Activated T-cell treated with anti-CD3 and anti-CD28 coated beads, Interleukin-2, amount 50 U/mL, for 72 hours (primary cell): ENCODE results near the gene BMP7. TPM values are rescaled to one million over a fixed set of nuclear protein-coding genes. Genes with fewer than 3 reads are reported as not detected.
"Not testable (repeated sequence)": the region's sequence is repeated elsewhere in the genome, so short reads cannot be mapped to it uniquely, and the experiment has no call there.

Experiments
- ATAC-seq, 2 donors: fragments of 150-1000 bp; cut with Tn5 transposase; replicated peaks in 1 of 2; 2 replicates each; pipeline ENCODE4 v1.10.0; 2021; ENCODE audit warnings: moderate library complexity in 2 of 2, mild to moderate bottlenecking in 1 of 2
- DNase-seq, 2 donors: peaks; one replicate each; pipeline ENCODE4 v3.0.0; 2021 to 2022; ENCODE audit warnings: mixed read lengths in 1 of 2
- H3K27ac Mint-ChIP-seq: one replicate; pipeline ENCODE4 v1.8.0; 2022; ENCODE audit warnings: mild to moderate bottlenecking, moderate library complexity, mixed read lengths
- H3K27me3 Mint-ChIP-seq: one replicate; pipeline ENCODE4 v1.8.0; 2022; ENCODE audit warnings: low read depth, mixed read lengths
- H3K36me3 Mint-ChIP-seq, 2 donors: one replicate each; pipeline ENCODE4 v1.8.0; 2022; ENCODE audit warnings: mixed read lengths in 2 of 2, mild to moderate bottlenecking in 1 of 2; ENCODE audit not compliant: insufficient read depth in 2 of 2
- H3K4me1 Mint-ChIP-seq: one replicate; pipeline ENCODE4 v1.8.0; 2022; ENCODE audit warnings: low read depth, mixed read lengths
- H3K4me3 Mint-ChIP-seq, 2 donors: one replicate each; pipeline ENCODE4 v1.8.0; 2022; ENCODE audit warnings: mild to moderate bottlenecking in 2 of 2, mixed read lengths in 2 of 2, moderate library complexity in 2 of 2
- H3K9me3 Mint-ChIP-seq, 2 donors: one replicate each; pipeline ENCODE4 v1.8.0; 2022; ENCODE audit warnings: mixed read lengths in 2 of 2
- total RNA-seq, 2 donors: library from RNA; stranded (reverse); gene quantifications; one replicate each; pipeline ENCODE4 v1.2.3, GENCODE V29; 2022

BMP7 gene
- total RNA-seq, 2 donors from 2014 or later: 0.31 to 0.39 TPM

DNA sequence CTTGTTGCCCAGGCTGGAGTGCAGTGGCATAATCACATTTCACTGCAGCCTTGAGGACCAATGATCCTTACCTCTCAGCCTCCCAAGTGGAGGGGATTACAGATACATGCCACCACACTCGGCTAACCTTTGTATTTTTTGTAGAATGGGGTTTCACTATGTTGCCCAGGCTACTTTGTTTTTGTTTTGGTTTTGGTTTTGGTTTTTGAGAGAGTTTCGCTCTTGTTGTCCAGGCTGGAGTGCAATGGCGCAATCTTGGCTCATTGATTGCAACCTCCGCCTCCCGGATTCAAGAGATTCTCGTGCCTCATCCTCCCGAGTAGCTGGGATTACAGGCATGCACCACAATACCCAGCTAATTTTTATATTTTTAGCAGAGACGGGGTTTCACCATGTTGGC, 105.5 kb downstream of the BMP7 start:
- Mint-ChIP-seq H3K4me3 (no peak overlapping the region), H3K4me1 (no peaks in the 10 kb centered on the region), H3K36me3 (no peaks in the 10 kb centered on the region), H3K27me3 (peaks cover 6% of the 10 kb centered on the region), H3K27ac (peak overlapping the region; percentile 60), H3K9me3 (no peaks in the 10 kb centered on the region)
- ATAC-seq (no peak), DNase-seq (no peak)

DNA sequence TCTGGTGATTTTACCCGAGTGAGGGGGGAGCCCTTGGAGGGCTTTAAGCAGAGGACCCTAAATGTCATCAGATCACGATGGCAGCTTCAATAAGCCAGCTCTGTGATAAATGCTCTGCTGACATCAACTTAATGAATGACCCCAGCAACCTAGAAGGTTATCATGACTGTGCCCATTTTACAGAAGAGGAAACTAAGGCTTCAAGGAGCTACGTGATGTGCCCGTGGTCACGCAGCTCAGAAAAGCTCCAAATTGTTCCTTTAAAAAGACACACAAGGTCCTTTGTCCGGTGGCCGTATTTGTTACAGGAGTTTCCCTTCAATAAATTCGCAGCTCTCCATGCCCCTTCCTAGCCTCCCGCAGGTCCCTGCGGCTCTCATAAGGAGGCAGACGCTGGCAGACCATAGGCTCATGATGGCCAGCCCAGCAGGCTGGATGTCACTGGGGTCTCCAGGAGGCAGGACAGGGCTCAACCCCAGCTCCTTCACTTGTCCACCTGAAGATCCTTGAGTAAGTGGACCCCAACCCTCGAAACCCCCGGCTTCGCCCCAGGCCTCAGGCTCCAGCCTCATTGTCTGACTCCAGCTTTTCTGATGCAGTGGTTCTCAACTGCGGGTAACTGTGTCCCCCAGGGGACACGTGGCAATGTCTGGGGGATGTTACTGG, 106.4 kb downstream of the BMP7 start:
- Mint-ChIP-seq H3K36me3 (no peaks in the 10 kb centered on the region), H3K27ac (no peak overlapping the region), H3K9me3 (no peaks in the 10 kb centered on the region)

DNA sequence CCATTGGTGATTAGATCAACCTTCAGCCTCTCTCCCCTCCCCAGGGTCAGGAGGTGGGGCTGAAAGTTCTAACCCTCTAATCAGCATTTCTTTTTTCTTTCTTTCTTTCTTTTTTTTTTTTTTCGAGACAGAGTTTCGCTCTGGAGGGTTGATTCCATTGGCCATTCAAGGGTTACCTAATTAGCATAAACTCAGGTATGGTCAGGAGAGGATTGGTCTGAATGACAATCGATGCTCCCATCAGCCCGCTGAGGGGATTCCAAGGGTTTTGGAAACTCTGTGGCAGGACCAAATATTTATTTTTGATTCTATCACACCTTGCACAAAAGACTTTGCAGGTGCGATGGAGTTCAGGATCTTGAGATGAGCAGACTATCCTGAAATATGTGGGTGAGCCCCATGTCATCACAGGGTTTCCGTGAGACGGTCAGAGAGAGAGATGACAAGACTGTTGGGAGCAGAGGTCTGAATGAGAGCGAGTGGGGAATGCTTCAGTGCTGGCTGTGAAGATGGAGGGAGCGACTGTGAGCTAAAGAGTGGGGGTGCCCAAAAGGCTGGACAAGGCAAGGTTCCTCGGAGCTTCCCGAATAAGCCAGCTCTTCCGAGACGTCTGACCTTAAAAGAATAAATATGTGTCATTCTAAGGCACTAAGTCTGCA, 107.1 kb downstream of the BMP7 start:
- ATAC-seq: no peak
- no peak for DNase-seq
- Mint-ChIP-seq H3K27me3 (no peaks in the 10 kb centered on the region), H3K27ac (no peak overlapping the region), H3K4me1 (no peaks in the 10 kb centered on the region), H3K4me3 (no peak overlapping the region), H3K36me3 (no peaks in the 10 kb centered on the region), H3K9me3 (no peaks in the 10 kb centered on the region)

More for the DNA sequence above, 106.4 kb downstream of the BMP7 start:
- H3K4me1 Mint-ChIP-seq: no peaks in the 10 kb centered on the region
- H3K27me3 Mint-ChIP-seq: peaks cover 2% of the 10 kb centered on the region
- no peak for ATAC-seq
- H3K4me3 Mint-ChIP-seq: no peak overlapping the region
- DNase-seq: no peak

DNA sequence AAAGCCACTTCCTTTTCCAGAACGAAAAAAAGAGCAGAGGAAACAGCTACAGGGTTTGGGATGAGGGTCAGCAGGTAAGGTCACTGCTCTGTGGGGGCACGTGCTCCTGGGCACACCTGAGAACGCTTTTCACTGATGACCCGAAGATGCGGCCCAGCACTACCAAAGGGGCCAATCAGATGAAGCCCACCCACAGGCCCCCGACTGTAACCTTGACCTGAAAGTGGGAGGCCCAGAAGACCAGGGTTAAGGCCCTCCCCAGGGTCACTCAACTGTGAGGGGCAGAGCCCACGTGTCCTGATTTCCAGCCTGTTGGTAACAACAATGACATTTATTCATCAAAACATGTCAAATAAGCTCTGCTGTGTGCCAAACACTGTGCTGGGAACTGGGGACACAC, 108.0 kb downstream of the BMP7 start:
- no peak for ATAC-seq
- peaks cover 2% of the 10 kb centered on the region for H3K27me3 Mint-ChIP-seq
- no peak overlapping the region for H3K27ac Mint-ChIP-seq
- no peaks in the 10 kb centered on the region for H3K4me1 Mint-ChIP-seq
- no peaks in the 10 kb centered on the region for H3K9me3 Mint-ChIP-seq
- no peak overlapping the region for H3K4me3 Mint-ChIP-seq
- no peak for DNase-seq
- H3K36me3 Mint-ChIP-seq: no peaks in the 10 kb centered on the region

DNA sequence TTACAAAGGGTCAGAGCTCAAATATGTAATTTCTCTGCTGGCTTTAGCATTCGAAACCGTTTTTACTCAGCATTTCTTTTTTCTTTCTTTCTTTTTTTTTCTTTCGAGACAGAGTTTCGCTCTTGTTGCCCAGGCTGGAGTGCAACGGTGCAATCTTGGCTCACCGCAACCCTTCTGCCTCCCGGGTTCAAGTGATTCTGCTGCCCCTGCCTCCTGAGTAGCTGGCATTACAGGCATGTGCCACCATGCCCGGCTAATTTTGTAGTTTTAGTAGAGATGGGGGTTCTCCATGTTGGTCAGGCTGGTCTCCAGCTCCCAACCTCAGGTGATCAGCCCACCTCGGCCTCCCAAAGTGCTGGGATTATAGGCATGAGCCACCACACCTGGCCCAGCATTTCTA, 108.7 kb downstream of the BMP7 start:
- not testable (repeated sequence) for ATAC-seq, H3K4me3 Mint-ChIP-seq, H3K27ac Mint-ChIP-seq, H3K27me3 Mint-ChIP-seq, H3K36me3 Mint-ChIP-seq, H3K9me3 Mint-ChIP-seq, DNase-seq, H3K4me1 Mint-ChIP-seq

DNA sequence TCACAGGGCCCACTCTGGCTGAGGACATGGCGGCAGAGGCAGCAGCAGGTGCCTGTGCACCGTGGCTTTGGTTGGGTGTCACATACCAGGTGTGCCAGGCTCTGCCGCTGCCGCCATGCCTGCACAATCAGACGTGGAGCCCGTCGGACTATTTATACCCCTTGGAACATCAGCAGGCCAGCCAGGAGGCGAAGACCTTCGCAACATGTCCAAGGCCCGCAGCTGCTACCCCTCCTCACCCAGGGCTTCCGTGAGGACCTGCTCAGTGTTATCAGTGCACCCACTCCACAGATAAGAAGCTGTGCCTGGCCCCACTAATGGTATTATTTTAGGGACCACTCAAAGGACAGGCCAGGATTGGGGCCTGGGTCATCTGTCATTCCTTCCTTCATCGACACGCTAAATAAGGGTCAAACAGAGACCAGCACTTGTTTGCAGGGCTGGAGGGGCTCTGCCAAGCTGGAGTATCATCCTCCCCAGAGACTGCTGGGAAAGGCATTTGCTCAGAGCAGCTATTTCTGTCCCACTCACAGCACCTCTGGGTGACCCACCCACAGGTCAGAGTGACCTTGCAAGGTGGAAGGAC, 109.2 kb downstream of the BMP7 start:
- peaks cover 6% of the 10 kb centered on the region for H3K27me3 Mint-ChIP-seq
- no peak overlapping the region for H3K4me3 Mint-ChIP-seq
- no peaks in the 10 kb centered on the region for H3K4me1 Mint-ChIP-seq
- H3K9me3 Mint-ChIP-seq: no peaks in the 10 kb centered on the region
- no peak overlapping the region for H3K27ac Mint-ChIP-seq
- H3K36me3 Mint-ChIP-seq: no peaks in the 10 kb centered on the region
- DNase-seq: no peak
- ATAC-seq: no peak

DNA sequence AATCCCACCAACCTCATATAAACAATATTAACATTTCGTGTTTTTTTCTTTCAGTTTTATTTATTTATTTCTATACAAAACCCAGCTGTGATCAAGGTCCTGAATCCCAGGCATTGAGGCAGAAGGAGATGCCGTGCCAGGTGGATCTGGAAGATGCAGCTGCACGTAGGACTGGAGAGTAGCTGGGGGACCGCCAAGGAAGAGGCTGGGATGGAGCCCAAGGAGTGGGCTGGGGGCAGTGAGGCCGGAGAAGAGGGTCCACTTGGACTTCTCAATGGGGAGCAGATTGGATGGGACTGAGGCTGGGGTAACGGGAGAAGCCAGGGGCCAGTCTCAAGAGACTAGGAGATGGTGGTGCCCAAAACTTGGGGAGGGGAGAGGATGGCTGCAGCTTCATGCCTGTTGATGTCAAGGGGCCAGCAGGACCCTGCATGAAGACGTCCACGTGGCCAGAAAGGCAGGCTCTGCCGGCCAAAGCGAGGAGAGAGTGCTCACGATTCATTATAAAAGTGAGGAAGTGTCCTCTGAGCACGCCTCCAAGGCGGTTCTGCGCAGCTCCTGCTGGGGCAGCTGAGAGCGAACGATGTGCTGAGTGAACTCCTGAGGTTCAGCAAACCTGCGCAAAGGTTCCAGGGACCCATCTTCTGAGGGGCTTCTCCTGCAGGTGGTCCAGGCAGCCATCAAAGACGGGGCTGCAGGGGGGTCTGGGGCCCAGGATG, 110.3 kb downstream of the BMP7 start:
- ATAC-seq (no peak), DNase-seq (no peak)
- Mint-ChIP-seq H3K36me3 (no peaks in the 10 kb centered on the region), H3K9me3 (no peaks in the 10 kb centered on the region), H3K4me1 (no peaks in the 10 kb centered on the region), H3K27me3 (peaks cover 6% of the 10 kb centered on the region), H3K4me3 (no peak overlapping the region), H3K27ac (no peak overlapping the region)

DNA sequence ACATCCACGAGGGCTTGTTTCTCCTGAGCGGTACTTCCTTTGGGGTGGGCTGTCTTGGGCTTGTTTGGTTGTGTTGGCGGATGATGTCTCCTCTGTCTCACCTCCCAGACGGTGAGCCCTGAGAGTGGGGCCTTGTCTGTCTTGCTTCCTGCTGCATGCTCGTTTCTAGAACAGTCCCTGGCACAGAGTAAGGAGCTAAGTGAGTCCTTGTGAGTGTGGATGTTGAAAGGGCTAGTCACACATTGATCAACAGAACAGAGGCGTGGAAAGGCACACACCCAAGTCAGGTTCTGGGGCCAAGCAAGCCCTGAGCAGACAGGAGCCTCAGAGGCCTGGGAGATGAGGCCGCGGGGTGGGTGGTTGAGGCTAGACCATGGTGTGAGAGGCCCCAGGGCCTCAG, 111.0 kb downstream of the BMP7 start:
- no peak overlapping the region for H3K4me3 Mint-ChIP-seq
- no peaks in the 10 kb centered on the region for H3K36me3 Mint-ChIP-seq
- ATAC-seq: no peak
- H3K9me3 Mint-ChIP-seq: no peaks in the 10 kb centered on the region
- peaks cover 6% of the 10 kb centered on the region for H3K27me3 Mint-ChIP-seq
- no peaks in the 10 kb centered on the region for H3K4me1 Mint-ChIP-seq
- no peak overlapping the region for H3K27ac Mint-ChIP-seq
- DNase-seq: no peak

DNA sequence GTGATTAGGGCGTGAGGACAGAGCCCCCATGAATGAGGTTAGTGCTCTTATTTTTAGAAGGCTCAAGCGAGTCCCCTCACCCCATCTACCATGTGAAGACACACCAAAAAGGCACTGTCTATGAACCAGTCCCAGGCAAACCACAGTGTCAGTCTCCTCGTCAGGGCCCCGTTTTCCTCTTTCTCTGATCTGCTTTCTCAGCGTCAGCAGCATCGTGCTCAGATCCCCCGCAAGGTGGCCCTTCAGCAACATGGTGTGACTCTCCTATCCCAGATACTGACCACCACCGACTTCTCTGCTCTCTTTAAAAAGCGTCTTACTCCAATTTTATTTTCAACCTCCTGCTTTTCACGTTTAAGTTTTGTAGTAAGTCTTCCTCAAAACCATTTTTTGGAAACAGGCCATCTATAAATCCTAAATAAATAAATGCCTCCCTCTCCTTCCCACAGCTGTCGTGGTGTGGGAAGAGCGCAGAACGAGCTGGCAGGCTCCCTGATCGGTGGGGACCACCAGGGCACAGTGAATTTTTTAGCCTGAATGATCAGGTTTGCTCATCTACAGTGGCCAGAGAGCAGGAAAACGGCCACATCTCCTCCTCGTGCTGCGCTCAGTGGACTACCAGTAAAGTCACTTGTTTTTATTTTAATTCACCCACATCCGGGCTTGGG, 113.1 kb downstream of the BMP7 start:
- no peaks in the 10 kb centered on the region for H3K36me3 Mint-ChIP-seq
- H3K4me1 Mint-ChIP-seq: no peaks in the 10 kb centered on the region
- no peak overlapping the region for H3K4me3 Mint-ChIP-seq
- no peak for DNase-seq
- no peak for ATAC-seq
- H3K9me3 Mint-ChIP-seq: no peaks in the 10 kb centered on the region
- H3K27ac Mint-ChIP-seq: no peak overlapping the region
- H3K27me3 Mint-ChIP-seq: peaks cover 13% of the 10 kb centered on the region

DNA sequence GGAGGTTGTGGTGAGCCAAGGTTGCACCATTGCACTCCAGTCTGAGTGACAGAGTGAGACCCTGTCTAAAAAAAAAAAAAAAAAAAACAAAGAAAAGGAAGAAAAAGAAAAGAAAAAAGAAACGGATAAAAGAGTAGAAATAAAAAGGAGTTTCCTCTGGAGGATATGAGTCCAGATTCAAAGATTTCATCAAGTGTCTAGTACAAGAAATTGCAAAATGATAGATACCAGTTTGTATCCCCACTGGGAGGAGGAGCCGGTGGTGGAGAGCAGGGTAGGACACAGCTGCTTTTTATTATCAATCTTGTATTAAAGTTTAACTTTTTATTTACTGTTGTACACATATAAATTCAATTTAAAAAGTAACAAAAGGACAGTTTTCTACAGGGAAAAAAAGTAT, 113.9 kb downstream of the BMP7 start:
- Mint-ChIP-seq H3K4me3 (no peak overlapping the region), H3K27ac (no peak overlapping the region), H3K4me1 (no peaks in the 10 kb centered on the region), H3K27me3 (peaks cover 13% of the 10 kb centered on the region), H3K9me3 (no peaks in the 10 kb centered on the region), H3K36me3 (no peaks in the 10 kb centered on the region)
- DNase-seq (no peak), ATAC-seq (no peak)

DNA sequence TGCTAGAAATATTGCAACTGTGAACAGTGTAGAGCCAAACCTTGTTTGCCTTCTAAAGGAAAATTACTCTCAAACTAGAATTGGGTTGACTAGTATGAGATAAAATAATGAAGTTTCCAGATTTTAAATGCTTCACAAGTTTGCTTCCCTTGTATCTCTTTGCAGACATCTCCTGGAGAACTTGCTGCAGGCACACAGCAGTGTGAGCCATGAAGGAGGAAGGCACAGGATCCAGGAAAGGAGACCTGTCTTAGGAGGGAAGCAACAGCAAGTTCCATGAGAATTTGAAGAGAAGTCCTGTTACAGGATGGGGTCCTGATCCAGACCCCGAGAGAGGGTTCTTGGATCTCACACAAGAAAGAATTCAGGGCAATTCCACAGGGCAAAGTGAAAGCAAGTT, 115.9 kb downstream of the BMP7 start:
- no peaks in the 10 kb centered on the region for H3K4me1 Mint-ChIP-seq
- no peaks in the 10 kb centered on the region for H3K36me3 Mint-ChIP-seq
- peaks cover 21% of the 10 kb centered on the region for H3K27me3 Mint-ChIP-seq
- DNase-seq: no peak
- no peak for ATAC-seq
- H3K9me3 Mint-ChIP-seq: peaks cover 2% of the 10 kb centered on the region in 2 donors
- no peak overlapping the region for H3K4me3 Mint-ChIP-seq
- H3K27ac Mint-ChIP-seq: no peak overlapping the region

DNA sequence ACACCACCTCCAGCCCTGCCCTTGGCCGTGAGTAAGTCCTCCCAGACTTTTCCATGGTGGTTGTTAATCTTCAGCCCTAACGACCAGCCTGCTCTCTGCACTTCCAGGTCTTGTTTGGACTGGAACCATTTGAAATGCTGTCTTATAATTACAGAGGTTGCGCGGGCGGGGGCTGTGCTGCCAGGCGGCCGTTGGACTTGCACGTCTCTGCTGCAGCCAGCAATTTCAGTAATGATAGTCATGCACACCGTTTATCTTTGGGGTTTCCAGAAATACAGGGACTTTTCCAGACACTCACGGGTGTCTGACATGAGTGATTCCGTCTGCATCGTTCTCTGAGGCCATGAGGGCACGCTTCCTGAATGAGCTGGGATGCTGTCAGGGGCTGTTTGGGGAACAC, 118.2 kb downstream of the BMP7 start:
- H3K27ac Mint-ChIP-seq: no peak overlapping the region
- H3K36me3 Mint-ChIP-seq: no peaks in the 10 kb centered on the region
- peaks cover 2% of the 10 kb centered on the region in 2 donors for H3K9me3 Mint-ChIP-seq
- ATAC-seq (no peak), DNase-seq (no peak)
- H3K4me1 Mint-ChIP-seq: no peaks in the 10 kb centered on the region
- no peak overlapping the region for H3K4me3 Mint-ChIP-seq
- H3K27me3 Mint-ChIP-seq: peaks cover 20% of the 10 kb centered on the region

DNA sequence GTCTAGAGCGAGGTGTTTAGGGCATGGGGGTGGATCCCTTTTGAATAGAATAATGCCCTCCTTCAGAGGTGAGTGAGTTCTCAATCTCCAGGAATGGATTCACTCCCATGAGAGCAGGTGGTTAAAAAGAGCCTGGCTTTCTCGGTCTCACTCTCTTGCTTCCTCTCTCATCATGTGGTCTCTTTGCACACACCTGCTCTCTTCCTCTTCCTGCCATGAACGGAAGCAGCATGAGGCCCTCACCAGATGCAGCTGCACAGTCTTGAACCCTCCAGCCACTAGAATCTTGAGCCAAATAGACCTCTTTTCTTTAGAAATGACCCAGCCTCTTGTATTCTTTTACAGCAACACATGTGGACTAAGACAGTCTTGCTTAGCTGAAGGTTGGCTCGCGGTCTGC, 119.3 kb downstream of the BMP7 start:
- ATAC-seq (no peak), DNase-seq (no peak)
- Mint-ChIP-seq H3K27ac (no peak overlapping the region), H3K9me3 (peaks cover 2% of the 10 kb centered on the region in 2 donors), H3K4me3 (no peak overlapping the region), H3K4me1 (no peaks in the 10 kb centered on the region), H3K36me3 (no peaks in the 10 kb centered on the region), H3K27me3 (peaks cover 20% of the 10 kb centered on the region)
